ENCODE data around the gene ABCA13. TPM values are rescaled to one million over a fixed set of nuclear protein-coding genes. Genes with fewer than 3 reads are reported as not detected.

The ABCA13 gene
- total RNA-seq, 1 experiment from 2014 or later, result not detected

DNA sequence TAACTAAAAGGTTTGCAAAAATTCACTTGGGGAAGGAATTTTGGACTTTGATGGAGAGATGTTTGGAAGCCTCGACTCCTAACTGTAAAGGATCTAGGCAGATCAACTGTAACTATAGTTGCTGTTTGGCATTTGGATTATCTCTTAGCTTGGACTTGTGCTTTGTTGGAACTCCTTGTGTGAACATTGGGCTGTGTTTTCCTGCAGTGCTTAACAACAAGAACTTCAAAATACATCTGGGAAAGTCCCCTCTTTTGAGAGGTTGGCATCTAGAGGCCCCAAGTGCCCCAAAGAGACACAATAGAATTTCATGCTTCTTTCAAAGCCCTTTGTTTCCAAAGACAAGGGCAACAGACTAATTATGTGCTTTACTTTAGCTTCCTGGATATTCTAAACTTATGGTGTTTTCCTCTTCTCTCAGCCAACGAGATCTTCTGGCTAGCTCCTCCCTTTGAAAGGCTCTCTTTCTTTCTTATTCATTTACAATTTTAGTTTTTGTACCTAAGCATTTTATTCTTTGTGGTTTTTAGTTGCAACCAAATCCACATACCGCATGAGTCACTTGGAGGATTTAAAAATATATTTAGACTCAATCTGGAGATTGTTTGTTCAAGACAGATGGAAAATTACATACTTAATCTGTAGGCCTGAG, 11.6 kb downstream of the ABCA13 start:
- no peaks in the 10 kb centered on the region for H3K36me3 ChIP-seq (ENCODE audit: control insufficient read depth in 1 of 2, insufficient read depth in 2 of 2, low read length in 2 of 2)
- intact Hi-C loops (cut with micrococcal nuclease), result no loop called here
- H3K4me3 ChIP-seq (replicated peaks in 1 of 2; ENCODE audit: low read depth in 1 of 2, low read length in 2 of 2), result no peak overlapping the region
- no peaks in the 10 kb centered on the region for H3K79me2 ChIP-seq (ENCODE audit: insufficient read depth, low read length)
- TF ChIP-seq SP1 (IDR thresholded peaks at IDR 0.05; ENCODE audit: low read depth), result no peak
- no peak for TF ChIP-seq CBX3 (IDR thresholded peaks at IDR 0.05; ENCODE audit: low read depth)
- TF ChIP-seq, protein P1, sequence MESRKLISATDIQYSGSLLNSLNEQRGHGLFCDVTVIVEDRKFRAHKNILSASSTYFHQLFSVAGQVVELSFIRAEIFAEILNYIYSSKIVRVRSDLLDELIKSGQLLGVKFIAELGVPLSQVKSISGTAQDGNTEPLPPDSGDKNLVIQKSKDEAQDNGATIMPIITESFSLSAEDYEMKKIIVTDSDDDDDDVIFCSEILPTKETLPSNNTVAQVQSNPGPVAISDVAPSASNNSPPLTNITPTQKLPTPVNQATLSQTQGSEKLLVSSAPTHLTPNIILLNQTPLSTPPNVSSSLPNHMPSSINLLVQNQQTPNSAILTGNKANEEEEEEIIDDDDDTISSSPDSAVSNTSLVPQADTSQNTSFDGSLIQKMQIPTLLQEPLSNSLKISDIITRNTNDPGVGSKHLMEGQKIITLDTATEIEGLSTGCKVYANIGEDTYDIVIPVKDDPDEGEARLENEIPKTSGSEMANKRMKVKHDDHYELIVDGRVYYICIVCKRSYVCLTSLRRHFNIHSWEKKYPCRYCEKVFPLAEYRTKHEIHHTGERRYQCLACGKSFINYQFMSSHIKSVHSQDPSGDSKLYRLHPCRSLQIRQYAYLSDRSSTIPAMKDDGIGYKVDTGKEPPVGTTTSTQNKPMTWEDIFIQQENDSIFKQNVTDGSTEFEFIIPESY (IDR thresholded peaks at IDR 0.05; ENCODE audit: extremely low read depth, insufficient replicate concordance, low read length), result no peak
- TF ChIP-seq EGR1 (IDR thresholded peaks at IDR 0.05; ENCODE audit: low read depth), result no peak
- TF ChIP-seq RAD21 (IDR thresholded peaks at IDR 0.05; ENCODE audit: low read depth), result no peak
- no peak for TF ChIP-seq ZNF274 (IDR thresholded peaks at IDR 0.05; ENCODE audit: low read depth, low read length)
- no peak for TF ChIP-seq POLR2AphosphoS5 (IDR thresholded peaks at IDR 0.05; ENCODE audit: low read depth, low read length)
- no peak for TF ChIP-seq EZH2 (IDR thresholded peaks at IDR 0.05)
- no peak for DNase-seq (ENCODE audit: low read depth, low spot score)
- no peak overlapping the region for H3K27ac ChIP-seq (ENCODE audit: low read depth, low read length)
- ChIA-PET POLR2A (no interaction called here), RAD21 (ENCODE audit: low non-redundant PET in 1 of 2, low total read pairs in 2 of 2, uncharacterized antibody in 2 of 2, unreplicated experiment in 2 of 2) (no interaction called here), CTCF (no interaction called here)
- BruUV-seq (replicated peaks), result no TSS peak
- no peaks in the 10 kb centered on the region for H4K20me1 ChIP-seq (ENCODE audit: insufficient read depth)
- no peaks in the 10 kb centered on the region; a peak in 1 of 4 replicates for H3K9me3 ChIP-seq (ENCODE audit: control insufficient read depth in 1 of 2, insufficient read depth in 1 of 2, low read depth in 1 of 2, low read length in 2 of 2)
- H3K9me2 ChIP-seq (ENCODE audit: insufficient read depth), result no peaks in the 10 kb centered on the region
- H3K9ac ChIP-seq (ENCODE audit: low read length), result no peak overlapping the region
- H3K27me3 ChIP-seq (ENCODE audit: insufficient read depth, low read length), result no peaks in the 10 kb centered on the region
- H3K4me2 ChIP-seq (ENCODE audit: low read length), result no peak overlapping the region
- no peak for ATAC-seq
- no peaks in the 10 kb centered on the region for H3K4me1 ChIP-seq (ENCODE audit: control insufficient read depth in 1 of 2, insufficient read depth in 2 of 2, low read length in 2 of 2)
- H2AFZ ChIP-seq (ENCODE audit: low read depth, low read length, poor library complexity, severe bottlenecking), result no peak overlapping the region

DNA sequence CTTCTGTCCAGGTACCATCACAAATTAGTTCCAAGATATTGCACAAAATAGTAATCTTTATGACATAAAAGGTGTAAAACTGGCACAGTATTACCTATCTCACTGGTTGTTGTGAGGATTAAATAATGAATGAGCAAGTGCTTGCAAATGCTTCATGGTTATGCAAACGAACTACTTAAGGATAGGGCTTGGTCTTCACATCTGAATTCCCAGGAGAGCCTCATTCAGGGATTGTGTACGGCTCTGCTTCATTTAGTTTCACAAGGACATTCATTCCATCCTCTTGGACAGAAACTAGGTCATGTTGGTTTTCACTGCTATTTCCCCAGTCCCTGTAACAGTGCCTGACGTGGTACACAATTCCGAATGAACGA, 12.1 kb downstream of the ABCA13 start:
- no peak for ATAC-seq
- no peaks in the 10 kb centered on the region for H3K9me2 ChIP-seq (ENCODE audit: insufficient read depth)
- H3K4me1 ChIP-seq (ENCODE audit: control insufficient read depth in 1 of 2, insufficient read depth in 2 of 2, low read length in 2 of 2), result no peaks in the 10 kb centered on the region
- no peak overlapping the region for H3K9ac ChIP-seq (ENCODE audit: low read length)
- CTCF ChIA-PET, result no interaction called here
- BruUV-seq (replicated peaks), result no TSS peak
- no peaks in the 10 kb centered on the region for H3K27me3 ChIP-seq (ENCODE audit: insufficient read depth, low read length)
- no peak overlapping the region for H3K27ac ChIP-seq (ENCODE audit: low read depth, low read length)
- no peak overlapping the region for H2AFZ ChIP-seq (ENCODE audit: low read depth, low read length, poor library complexity, severe bottlenecking)
- no peaks in the 10 kb centered on the region for H3K36me3 ChIP-seq (ENCODE audit: control insufficient read depth in 1 of 2, insufficient read depth in 2 of 2, low read length in 2 of 2)
- intact Hi-C loops (cut with micrococcal nuclease), result no loop called here
- RAD21 ChIA-PET (ENCODE audit: low non-redundant PET in 1 of 2, low total read pairs in 2 of 2, uncharacterized antibody in 2 of 2, unreplicated experiment in 2 of 2), result no interaction called here
- H3K79me2 ChIP-seq (ENCODE audit: insufficient read depth, low read length), result no peaks in the 10 kb centered on the region
- H4K20me1 ChIP-seq (ENCODE audit: insufficient read depth), result no peaks in the 10 kb centered on the region
- POLR2A ChIA-PET, result no interaction called here
- H3K4me2 ChIP-seq (ENCODE audit: low read length), result no peak overlapping the region
- TF ChIP-seq EZH2phosphoT487 (IDR thresholded peaks at IDR 0.05; ENCODE audit: borderline replicate concordance), result no peak
- no peak for TF ChIP-seq SIN3A (IDR thresholded peaks at IDR 0.05; ENCODE audit: low read depth)
- TF ChIP-seq CEBPB (IDR thresholded peaks at IDR 0.05; ENCODE audit: low read depth), result no peak
- no peak for TF ChIP-seq EZH2 (IDR thresholded peaks at IDR 0.05)
- no peak for TF ChIP-seq FOSL1 (IDR thresholded peaks at IDR 0.05; ENCODE audit: low read depth)
- TF ChIP-seq, protein P2, sequence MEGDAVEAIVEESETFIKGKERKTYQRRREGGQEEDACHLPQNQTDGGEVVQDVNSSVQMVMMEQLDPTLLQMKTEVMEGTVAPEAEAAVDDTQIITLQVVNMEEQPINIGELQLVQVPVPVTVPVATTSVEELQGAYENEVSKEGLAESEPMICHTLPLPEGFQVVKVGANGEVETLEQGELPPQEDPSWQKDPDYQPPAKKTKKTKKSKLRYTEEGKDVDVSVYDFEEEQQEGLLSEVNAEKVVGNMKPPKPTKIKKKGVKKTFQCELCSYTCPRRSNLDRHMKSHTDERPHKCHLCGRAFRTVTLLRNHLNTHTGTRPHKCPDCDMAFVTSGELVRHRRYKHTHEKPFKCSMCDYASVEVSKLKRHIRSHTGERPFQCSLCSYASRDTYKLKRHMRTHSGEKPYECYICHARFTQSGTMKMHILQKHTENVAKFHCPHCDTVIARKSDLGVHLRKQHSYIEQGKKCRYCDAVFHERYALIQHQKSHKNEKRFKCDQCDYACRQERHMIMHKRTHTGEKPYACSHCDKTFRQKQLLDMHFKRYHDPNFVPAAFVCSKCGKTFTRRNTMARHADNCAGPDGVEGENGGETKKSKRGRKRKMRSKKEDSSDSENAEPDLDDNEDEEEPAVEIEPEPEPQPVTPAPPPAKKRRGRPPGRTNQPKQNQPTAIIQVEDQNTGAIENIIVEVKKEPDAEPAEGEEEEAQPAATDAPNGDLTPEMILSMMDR (IDR thresholded peaks at IDR 0.05 in 2 of 3, conservative IDR thresholded peaks at IDR 0.05 in 1 of 3; ENCODE audit: borderline replicate concordance in 1 of 3, insufficient read depth in 1 of 3, low read depth in 2 of 3, low read length in 2 of 3), result no peak
- TF ChIP-seq, protein P3, sequence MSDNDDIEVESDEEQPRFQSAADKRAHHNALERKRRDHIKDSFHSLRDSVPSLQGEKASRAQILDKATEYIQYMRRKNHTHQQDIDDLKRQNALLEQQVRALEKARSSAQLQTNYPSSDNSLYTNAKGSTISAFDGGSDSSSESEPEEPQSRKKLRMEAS (IDR thresholded peaks at IDR 0.05), result no peak
- TF ChIP-seq JUND (IDR thresholded peaks at IDR 0.05), result no peak
- no peak for TF ChIP-seq ZFX (IDR thresholded peaks at IDR 0.05)
- TF ChIP-seq RAD21 (IDR thresholded peaks at IDR 0.05; ENCODE audit: low read depth), result no peak
- TF ChIP-seq EGR1 (IDR thresholded peaks at IDR 0.05; ENCODE audit: low read depth), result no peak
- TF ChIP-seq POLR2A (IDR thresholded peaks at IDR 0.05; ENCODE audit: borderline replicate concordance, extremely low read depth, insufficient read depth, insufficient read length), result no peak
- no peak for DNase-seq (ENCODE audit: low read depth, low spot score)
- H3K4me3 ChIP-seq (replicated peaks in 1 of 2; ENCODE audit: low read depth in 1 of 2, low read length in 2 of 2), result no peak overlapping the region
- H3K9me3 ChIP-seq (ENCODE audit: control insufficient read depth in 1 of 2, insufficient read depth in 1 of 2, low read depth in 1 of 2, low read length in 2 of 2), result no peaks in the 10 kb centered on the region; a peak in 1 of 4 replicates
